ENCODE data around the gene RAD51AP2.

Gene RAD51AP2

DNA sequence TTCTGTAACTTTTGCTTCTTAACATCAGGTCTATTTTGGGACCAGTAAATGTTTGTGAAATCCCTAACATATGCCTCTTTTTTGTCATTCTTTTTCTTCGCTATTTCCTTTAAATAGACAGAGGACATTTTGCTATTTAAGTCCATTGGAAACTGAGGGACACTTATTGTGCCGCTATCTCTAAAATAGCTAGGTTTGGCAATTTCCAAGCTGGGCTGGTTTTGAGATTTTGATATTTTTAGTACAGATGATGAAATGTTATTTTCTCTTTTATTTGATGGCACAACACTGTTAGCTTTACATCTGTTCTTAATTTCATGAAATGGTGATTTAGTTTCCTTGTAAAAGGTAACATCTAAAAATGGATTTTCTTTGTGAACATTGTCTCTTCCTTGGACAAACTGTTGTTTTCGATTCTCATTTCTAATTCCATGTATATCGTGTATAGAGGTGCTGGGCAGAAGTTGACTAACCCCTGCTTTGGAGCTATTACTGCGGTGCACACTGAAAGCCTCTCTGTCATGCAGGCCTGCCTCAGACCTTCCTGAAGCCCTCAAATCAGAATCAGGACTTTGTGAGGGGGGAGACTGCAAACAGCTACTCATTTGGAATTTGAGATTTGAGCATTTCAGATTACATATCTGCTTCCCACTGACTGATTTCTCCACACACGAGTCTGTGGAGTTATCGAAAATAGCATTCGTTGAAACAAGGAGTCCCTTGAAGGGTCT lies 594 bp downstream of the RAD51AP2 start:
- peak overlapping the region; percentile 87 for H3K9ac ChIP-seq (ENCODE audit: low read length)
- H2BK15ac ChIP-seq (ENCODE audit: low read depth, poor library complexity, severe bottlenecking): no peak overlapping the region
- H4K91ac ChIP-seq (ENCODE audit: low read length): no peak overlapping the region
- peak overlapping the region in 1 of 2 experiments; percentile 24 for H3K4ac ChIP-seq (ENCODE audit: low read depth in 1 of 2, low read length in 2 of 2)
- no peak overlapping the region for H3K23ac ChIP-seq (ENCODE audit: low read length in 2 of 2)
- WGBS: 51% methylated on average over 8 of the region's 8 CpGs
- peak overlapping the region; percentile 78 for H3K4me2 ChIP-seq (ENCODE audit: low read length, poor library complexity, severe bottlenecking)
- DNase-seq: no peak
- no peaks in the 10 kb centered on the region for H3K79me1 ChIP-seq (replicated peaks; ENCODE audit: low read length, poor library complexity, severe bottlenecking)
- H2BK120ac ChIP-seq (ENCODE audit: low read depth, low read length): no peak overlapping the region
- peak overlapping the region in 1 of 2 experiments; percentile 45 for H3K18ac ChIP-seq (ENCODE audit: low read depth in 1 of 2, low read length in 2 of 2)
- H2BK5ac ChIP-seq (ENCODE audit: low read depth, low read length, poor library complexity, severe bottlenecking): no peak overlapping the region
- no peak overlapping the region for H3K14ac ChIP-seq (ENCODE audit: low read length in 2 of 2)
- H3K36me3 ChIP-seq (ENCODE audit: control insufficient read depth in 1 of 2, insufficient read depth in 2 of 2, low read depth in 1 of 2, low read length in 2 of 2): no peaks in the 10 kb centered on the region
- peak overlapping the region; percentile 52 to 88 for H3K4me3 ChIP-seq (ENCODE audit: insufficient read depth in 1 of 2, low read depth in 1 of 2, low read length in 2 of 2)
- peaks cover 0 to 7% of the 10 kb centered on the region in 2 experiments for H3K27me3 ChIP-seq (ENCODE audit: control insufficient read depth in 1 of 2, insufficient read depth in 1 of 2, low read length in 2 of 2)
- no peak overlapping the region for H2AK5ac ChIP-seq (ENCODE audit: low read length, severe bottlenecking)
- H2AFZ ChIP-seq (ENCODE audit: low read depth, low read length): no peak overlapping the region
- H3K9me3 ChIP-seq (ENCODE audit: control insufficient read depth, low read length): no peaks in the 10 kb centered on the region
- no peaks in the 10 kb centered on the region for H3K4me1 ChIP-seq (ENCODE audit: control insufficient read depth, insufficient read depth, low read depth, low read length)
- peak overlapping the region; percentile 78 for H3K27ac ChIP-seq (ENCODE audit: low read length, poor library complexity, severe bottlenecking)
- no peak overlapping the region for H4K8ac ChIP-seq (ENCODE audit: low read length)
- no peak overlapping the region for H2BK12ac ChIP-seq (ENCODE audit: low read length in 2 of 2)

DNA sequence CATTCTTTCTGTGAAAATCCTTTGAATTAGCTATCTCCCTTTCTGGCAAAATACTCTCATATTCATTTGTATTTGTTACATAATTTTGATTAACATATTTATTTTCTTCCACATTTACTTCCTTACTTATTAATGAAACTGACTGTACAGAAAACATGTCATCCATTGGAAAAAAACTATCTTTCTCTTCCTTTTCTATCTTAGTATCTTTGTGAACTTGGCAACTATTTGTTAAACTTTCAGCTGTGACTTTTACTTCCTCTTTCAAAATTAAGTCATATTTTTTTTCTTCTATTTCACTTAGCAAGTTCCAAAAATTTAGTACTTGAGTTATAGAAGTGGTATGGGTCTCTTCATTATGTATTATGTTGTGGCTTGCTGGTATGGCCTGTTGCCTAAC lies 2.6 kb downstream of the RAD51AP2 start:
- Histone ChIP-seq H2AK5ac (ENCODE audit: low read length, severe bottlenecking) (no peak overlapping the region), H3K4ac (ENCODE audit: low read depth in 1 of 2, low read length in 2 of 2) (no peak overlapping the region), H2AFZ (ENCODE audit: low read depth, low read length) (no peak overlapping the region), H2BK15ac (ENCODE audit: low read depth, poor library complexity, severe bottlenecking) (no peak overlapping the region), H3K18ac (ENCODE audit: low read depth in 1 of 2, low read length in 2 of 2) (no peak overlapping the region), H3K27me3 (ENCODE audit: control insufficient read depth in 1 of 2, insufficient read depth in 1 of 2, low read length in 2 of 2) (peaks cover 0 to 7% of the 10 kb centered on the region in 2 experiments), H2BK5ac (ENCODE audit: low read depth, low read length, poor library complexity, severe bottlenecking) (no peak overlapping the region), H3K4me1 (ENCODE audit: control insufficient read depth, insufficient read depth, low read depth, low read length) (no peaks in the 10 kb centered on the region), H3K9me3 (ENCODE audit: control insufficient read depth, low read length) (no peaks in the 10 kb centered on the region), H4K91ac (ENCODE audit: low read length) (no peak overlapping the region), H3K27ac (ENCODE audit: low read length, poor library complexity, severe bottlenecking) (no peak overlapping the region), H2BK120ac (ENCODE audit: low read depth, low read length) (no peak overlapping the region), H3K4me2 (ENCODE audit: low read length, poor library complexity, severe bottlenecking) (no peak overlapping the region), H3K4me3 (ENCODE audit: insufficient read depth in 1 of 2, low read depth in 1 of 2, low read length in 2 of 2) (no peak overlapping the region), H4K8ac (ENCODE audit: low read length) (no peak overlapping the region), H3K14ac (ENCODE audit: low read length in 2 of 2) (no peak overlapping the region), H3K36me3 (ENCODE audit: control insufficient read depth in 1 of 2, insufficient read depth in 2 of 2, low read depth in 1 of 2, low read length in 2 of 2) (no peaks in the 10 kb centered on the region), H3K79me1 (replicated peaks; ENCODE audit: low read length, poor library complexity, severe bottlenecking) (no peaks in the 10 kb centered on the region), H3K9ac (ENCODE audit: low read length) (no peak overlapping the region), H2BK12ac (ENCODE audit: low read length in 2 of 2) (no peak overlapping the region), H3K23ac (ENCODE audit: low read length in 2 of 2) (no peak overlapping the region)
- DNase-seq: no peak

DNA sequence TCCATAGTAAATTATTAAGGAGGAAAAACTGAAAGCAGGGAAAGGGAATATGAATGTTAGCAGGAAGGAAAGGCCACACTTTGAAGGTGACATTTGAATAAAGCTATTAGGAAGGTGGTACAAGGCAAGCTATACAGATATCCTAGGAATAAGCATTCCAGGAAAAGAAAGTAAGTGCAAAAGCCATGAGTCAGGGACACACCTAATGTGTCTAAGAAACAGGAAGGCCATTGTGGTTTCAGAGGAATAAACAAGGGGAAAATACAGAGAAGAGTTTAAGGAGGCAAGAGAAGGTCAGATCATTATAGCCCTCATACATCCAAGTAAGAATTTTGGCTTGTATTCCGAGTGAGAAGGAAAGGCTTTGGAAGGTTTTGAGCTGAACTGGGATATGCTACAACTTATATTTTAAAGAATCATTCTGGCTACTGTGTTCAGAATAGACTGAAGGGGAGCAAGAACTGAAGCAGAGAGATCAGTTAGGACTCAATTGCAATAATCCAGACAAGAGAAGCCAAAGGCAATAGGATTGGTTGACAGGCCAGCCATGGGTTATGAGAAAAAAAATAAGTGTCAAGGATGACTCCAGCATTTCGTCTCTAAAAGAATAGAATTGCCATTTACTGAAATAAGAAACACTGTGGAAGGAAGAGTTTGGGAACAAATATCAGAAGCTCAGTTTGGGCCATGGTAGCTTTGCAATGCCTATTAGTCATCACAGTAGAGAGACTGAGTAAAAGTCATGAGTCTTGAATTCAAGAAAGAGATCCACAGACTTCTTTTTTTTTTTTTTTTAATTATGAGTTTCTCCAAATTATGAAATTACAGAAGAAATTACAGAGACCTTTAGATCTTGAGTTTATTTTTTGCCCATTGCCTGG lies 11.3 kb downstream of the RAD51AP2 start:
- Histone ChIP-seq H2BK15ac (ENCODE audit: low read depth, poor library complexity, severe bottlenecking) (no peak overlapping the region), H3K14ac (ENCODE audit: low read length in 2 of 2) (no peak overlapping the region), H2AK5ac (ENCODE audit: low read length, severe bottlenecking) (no peak overlapping the region), H3K18ac (ENCODE audit: low read depth in 1 of 2, low read length in 2 of 2) (no peak overlapping the region), H3K9me3 (ENCODE audit: control insufficient read depth, low read length) (no peaks in the 10 kb centered on the region), H2BK5ac (ENCODE audit: low read depth, low read length, poor library complexity, severe bottlenecking) (no peak overlapping the region), H3K27me3 (ENCODE audit: control insufficient read depth in 1 of 2, insufficient read depth in 1 of 2, low read length in 2 of 2) (no peaks in the 10 kb centered on the region), H3K4me2 (ENCODE audit: low read length, poor library complexity, severe bottlenecking) (no peak overlapping the region), H2BK12ac (ENCODE audit: low read length in 2 of 2) (no peak overlapping the region), H3K4ac (ENCODE audit: low read depth in 1 of 2, low read length in 2 of 2) (no peak overlapping the region), H3K9ac (ENCODE audit: low read length) (no peak overlapping the region), H3K4me3 (ENCODE audit: insufficient read depth in 1 of 2, low read depth in 1 of 2, low read length in 2 of 2) (no peak overlapping the region), H3K79me1 (replicated peaks; ENCODE audit: low read length, poor library complexity, severe bottlenecking) (no peaks in the 10 kb centered on the region), H3K4me1 (ENCODE audit: control insufficient read depth, insufficient read depth, low read depth, low read length) (no peaks in the 10 kb centered on the region), H2BK120ac (ENCODE audit: low read depth, low read length) (no peak overlapping the region), H3K36me3 (ENCODE audit: control insufficient read depth in 1 of 2, insufficient read depth in 2 of 2, low read depth in 1 of 2, low read length in 2 of 2) (no peaks in the 10 kb centered on the region), H4K8ac (ENCODE audit: low read length) (no peak overlapping the region), H2AFZ (ENCODE audit: low read depth, low read length) (no peak overlapping the region), H3K27ac (ENCODE audit: low read length, poor library complexity, severe bottlenecking) (no peak overlapping the region), H3K23ac (ENCODE audit: low read length in 2 of 2) (no peak overlapping the region), H4K91ac (ENCODE audit: low read length) (no peak overlapping the region)
- 74% methylated on average over 2 of the region's 2 CpGs for WGBS
- peak; percentile 42 for DNase-seq

DNA sequence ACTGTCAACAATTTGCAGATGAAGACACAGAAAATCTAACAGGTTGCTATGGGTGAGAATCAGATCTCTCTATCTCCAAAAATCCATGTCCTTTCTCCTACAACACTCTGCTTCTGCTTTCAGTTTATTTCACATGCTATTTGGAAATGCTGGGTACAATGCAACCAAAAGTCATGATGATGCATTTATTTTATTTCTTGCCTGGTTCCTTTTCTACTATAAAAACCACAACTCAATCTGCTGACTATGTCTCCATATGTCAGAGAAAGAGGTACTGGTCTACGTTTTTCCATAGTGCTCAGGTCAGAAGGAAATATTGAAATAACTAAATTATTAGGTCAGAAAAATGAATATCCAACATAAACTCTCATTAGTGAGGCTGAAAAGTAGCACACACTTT lies 20.5 kb downstream of the RAD51AP2 start:
- Histone ChIP-seq H4K91ac (ENCODE audit: low read length) (no peak overlapping the region), H3K4me2 (ENCODE audit: low read length, poor library complexity, severe bottlenecking) (no peak overlapping the region), H3K27ac (ENCODE audit: low read length, poor library complexity, severe bottlenecking) (no peak overlapping the region), H3K9ac (ENCODE audit: low read length) (no peak overlapping the region), H2BK12ac (ENCODE audit: low read length in 2 of 2) (no peak overlapping the region), H2AFZ (ENCODE audit: low read depth, low read length) (no peak overlapping the region), H3K23ac (ENCODE audit: low read length in 2 of 2) (no peak overlapping the region), H3K27me3 (ENCODE audit: control insufficient read depth in 1 of 2, insufficient read depth in 1 of 2, low read length in 2 of 2) (no peaks in the 10 kb centered on the region), H2AK5ac (ENCODE audit: low read length, severe bottlenecking) (no peak overlapping the region), H3K36me3 (ENCODE audit: control insufficient read depth in 1 of 2, insufficient read depth in 2 of 2, low read depth in 1 of 2, low read length in 2 of 2) (no peaks in the 10 kb centered on the region), H3K79me1 (replicated peaks; ENCODE audit: low read length, poor library complexity, severe bottlenecking) (no peaks in the 10 kb centered on the region), H3K4me1 (ENCODE audit: control insufficient read depth, insufficient read depth, low read depth, low read length) (no peaks in the 10 kb centered on the region), H3K18ac (ENCODE audit: low read depth in 1 of 2, low read length in 2 of 2) (no peak overlapping the region), H2BK15ac (ENCODE audit: low read depth, poor library complexity, severe bottlenecking) (no peak overlapping the region), H3K4me3 (ENCODE audit: insufficient read depth in 1 of 2, low read depth in 1 of 2, low read length in 2 of 2) (no peak overlapping the region), H2BK5ac (ENCODE audit: low read depth, low read length, poor library complexity, severe bottlenecking) (no peak overlapping the region), H4K8ac (ENCODE audit: low read length) (no peak overlapping the region), H2BK120ac (ENCODE audit: low read depth, low read length) (no peak overlapping the region), H3K4ac (ENCODE audit: low read depth in 1 of 2, low read length in 2 of 2) (no peak overlapping the region), H3K9me3 (ENCODE audit: control insufficient read depth, low read length) (no peaks in the 10 kb centered on the region), H3K14ac (ENCODE audit: low read length in 2 of 2) (no peak overlapping the region)
- WGBS: no CpG with 5 or more reads among the region's 1 CpG
- DNase-seq: no peak

Measured in mesenchymal stem cell (in vitro differentiated cells and primary cell).